Rectal smooth muscle tissue (tissue), 1 donor: Measurements from ENCODE around the gene ENTPD7.

Experiments used
- H3K27ac ChIP-seq: one replicate; pipeline ENCODE4 v1.7.0; 2013; ENCODE audit warnings: low read depth, low read length, inconsistent platforms
- H3K27me3 ChIP-seq: one replicate; pipeline ENCODE4 v1.7.0; 2013; ENCODE audit warnings: low read length; ENCODE audit not compliant: control insufficient read depth, insufficient read depth
- H3K36me3 ChIP-seq: one replicate; pipeline ENCODE4 v1.7.0; 2013; ENCODE audit warnings: low read length; ENCODE audit not compliant: control insufficient read depth, insufficient read depth
- H3K4me1 ChIP-seq: one replicate; pipeline ENCODE4 v1.7.0; 2013; ENCODE audit warnings: low read length; ENCODE audit not compliant: control insufficient read depth, insufficient read depth
- H3K4me3 ChIP-seq: one replicate; pipeline ENCODE4 v1.7.0; 2013; ENCODE audit warnings: low read length
- H3K9ac ChIP-seq: one replicate; pipeline ENCODE4 v1.7.0; 2013; ENCODE audit warnings: low read length

The ENTPD7 gene

GRCh38 chr10:99659031-99659867 is at the start of gene ENTPD7:
TSS of gene ENTPD7 (plus strand) at chr10:99659509. CDS start at chr10:99659957, 448 bp downstream.
- H3K4me1 ChIP-seq = peaks cover 2% of the 10 kb centered on the region
- no peaks in the 10 kb centered on the region for H3K27me3 ChIP-seq
- no peak within 1 kb of the TSS for H3K27ac ChIP-seq
- peak within 1 kb of the TSS; percentile 39 for H3K9ac ChIP-seq
- H3K36me3 ChIP-seq = peaks cover 6% of the 10 kb centered on the region
- peak within 1 kb of the TSS; percentile 92 for H3K4me3 ChIP-seq

- Histone ChIP-seq H3K36me3 (peaks cover 12% of the 10 kb centered on the region), H3K9ac (no peak overlapping the region)
Observed at GRCh38 chr10:99610221-99610620, 49.1 kb upstream of the ENTPD7 start.

GRCh38 chr10:99611326-99611725 is 48.0 kb upstream of the ENTPD7 start:
- H3K9ac ChIP-seq = no peak overlapping the region
- H3K4me1 ChIP-seq = peaks cover 3% of the 10 kb centered on the region
- no peak overlapping the region for H3K27ac ChIP-seq
- H3K4me3 ChIP-seq = no peak overlapping the region
- no peaks in the 10 kb centered on the region for H3K27me3 ChIP-seq
- peaks cover 12% of the 10 kb centered on the region for H3K36me3 ChIP-seq

More at GRCh38 chr10:99610221-99610620, 49.1 kb upstream of the ENTPD7 start:
- Histone ChIP-seq H3K27me3 (no peaks in the 10 kb centered on the region), H3K4me1 (no peaks in the 10 kb centered on the region), H3K4me3 (no peak overlapping the region), H3K27ac (no peak overlapping the region)

GRCh38 chr10:99612167-99612831 is 47.0 kb upstream of the ENTPD7 start:
- Histone ChIP-seq H3K4me1 (peaks cover 3% of the 10 kb centered on the region), H3K9ac (no peak overlapping the region), H3K27ac (no peak overlapping the region)

GRCh38 chr10:99615426-99615825 is 43.9 kb upstream of the ENTPD7 start:
- Histone ChIP-seq H3K27me3 (no peaks in the 10 kb centered on the region), H3K36me3 (peaks cover 12% of the 10 kb centered on the region), H3K27ac (peak overlapping the region; percentile 17), H3K4me1 (peaks cover 19% of the 10 kb centered on the region), H3K4me3 (no peak overlapping the region), H3K9ac (no peak overlapping the region)

More at GRCh38 chr10:99612167-99612831, 47.0 kb upstream of the ENTPD7 start:
- Histone ChIP-seq H3K36me3 (peaks cover 12% of the 10 kb centered on the region), H3K4me3 (no peak overlapping the region), H3K27me3 (no peaks in the 10 kb centered on the region)

- Histone ChIP-seq H3K9ac (no peak overlapping the region), H3K27me3 (no peaks in the 10 kb centered on the region), H3K36me3 (peaks cover 5% of the 10 kb centered on the region), H3K4me3 (no peak overlapping the region), H3K4me1 (peaks cover 25% of the 10 kb centered on the region), H3K27ac (no peak overlapping the region)
Observed at GRCh38 chr10:99617696-99618095, 41.6 kb upstream of the ENTPD7 start.

GRCh38 chr10:99619090-99619800 is 40.1 kb upstream of the ENTPD7 start:
- Histone ChIP-seq H3K27me3 (no peaks in the 10 kb centered on the region), H3K4me3 (peak overlapping the region; percentile 68), H3K9ac (peak overlapping the region; percentile 58), H3K36me3 (no peaks in the 10 kb centered on the region), H3K27ac (peak overlapping the region; percentile 47), H3K4me1 (peaks cover 25% of the 10 kb centered on the region)

GRCh38 chr10:99619851-99620710 is 39.2 kb upstream of the ENTPD7 start, which contains the start of gene SLC25A28:
TSS of gene SLC25A28 (minus strand) at chr10:99620439. CDS start at chr10:99620335, 104 bp downstream.
- no peaks in the 10 kb centered on the region for H3K27me3 ChIP-seq
- H3K36me3 ChIP-seq = no peaks in the 10 kb centered on the region
- peaks cover 25% of the 10 kb centered on the region for H3K4me1 ChIP-seq
- H3K27ac ChIP-seq = peak within 1 kb of the TSS; percentile 95
- peak within 1 kb of the TSS; percentile 95 for H3K9ac ChIP-seq
- H3K4me3 ChIP-seq = peak within 1 kb of the TSS; percentile 84

- Histone ChIP-seq H3K4me3 (peak overlapping the region; percentile 84), H3K36me3 (no peaks in the 10 kb centered on the region), H3K27ac (peak overlapping the region; percentile 95), H3K27me3 (no peaks in the 10 kb centered on the region), H3K9ac (peak overlapping the region; percentile 95), H3K4me1 (peaks cover 23% of the 10 kb centered on the region)
Observed at GRCh38 chr10:99620711-99621453, 38.4 kb upstream of the ENTPD7 start.

GRCh38 chr10:99621454-99622251 is 37.7 kb upstream of the ENTPD7 start:
- peak overlapping the region; percentile 84 for H3K4me3 ChIP-seq
- H3K36me3 ChIP-seq = no peaks in the 10 kb centered on the region
- H3K27ac ChIP-seq = peak overlapping the region; percentile 95
- no peaks in the 10 kb centered on the region for H3K27me3 ChIP-seq
- peaks cover 23% of the 10 kb centered on the region for H3K4me1 ChIP-seq
- H3K9ac ChIP-seq = peak overlapping the region; percentile 95
